ENCODE results near the gene TXNDC8.
"Not testable (repeated sequence)": the region's sequence is repeated elsewhere in the genome, so short reads cannot be mapped to it uniquely, and the experiment has no call there.

The TXNDC8 gene

DNA sequence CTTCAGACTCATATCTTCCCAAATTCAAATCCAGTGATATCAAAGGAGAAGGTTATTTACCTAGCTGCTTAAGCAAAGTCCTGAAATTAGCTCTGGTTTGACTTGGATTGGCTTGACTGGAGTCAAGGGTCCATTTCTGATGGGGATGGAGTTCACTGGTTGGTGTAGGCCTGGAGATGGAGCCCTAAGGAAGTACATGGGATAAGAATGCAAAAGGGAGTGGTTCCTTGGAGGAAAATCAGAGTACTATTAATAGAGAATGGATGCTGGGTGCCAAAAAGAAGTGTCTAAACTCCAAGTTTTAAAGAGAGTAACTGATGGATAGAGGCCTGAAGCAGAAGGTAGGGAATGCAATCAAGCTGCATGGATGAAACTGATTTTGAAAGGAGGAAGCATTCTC is 13.8 kb downstream of the TXNDC8 start:
- no peak for DNase-seq

DNA sequence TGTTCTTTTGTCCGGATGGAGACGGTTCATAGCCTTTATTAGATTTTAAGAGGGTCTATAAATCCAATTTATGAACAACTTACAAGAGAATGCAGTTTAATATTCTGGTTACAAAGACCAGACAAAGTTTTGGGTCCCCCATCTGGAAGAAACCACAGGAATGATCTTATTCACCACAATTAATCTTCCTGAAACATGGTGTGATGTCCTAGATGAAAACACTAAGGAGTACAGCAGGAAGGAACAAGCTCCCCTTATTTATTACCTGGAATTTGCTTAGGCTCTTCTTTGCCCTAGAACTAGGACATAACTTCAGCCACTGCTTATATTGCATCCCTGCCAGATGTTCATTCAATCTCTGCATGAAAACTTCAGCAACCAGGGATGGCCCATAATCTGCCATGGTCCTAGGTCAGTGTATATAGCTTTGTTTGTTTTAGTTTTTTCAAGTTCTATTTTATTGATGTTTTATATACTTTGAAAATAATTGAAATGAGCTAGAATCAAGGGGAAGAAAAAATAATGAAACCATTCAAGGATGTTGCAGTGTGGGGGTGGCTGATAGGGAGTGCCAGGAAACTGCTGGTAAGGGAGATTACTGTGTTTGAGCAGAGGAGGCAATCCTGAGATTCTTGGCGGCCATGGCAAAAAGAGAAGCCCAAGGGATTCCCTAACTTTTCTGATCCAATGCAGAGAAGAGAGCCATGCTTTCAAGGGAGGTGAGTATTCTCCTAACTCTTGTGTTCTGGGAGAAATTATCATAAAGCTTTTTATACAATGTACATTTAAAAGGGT is 16.8 kb downstream of the TXNDC8 start:
- DNase-seq: no peak

DNA sequence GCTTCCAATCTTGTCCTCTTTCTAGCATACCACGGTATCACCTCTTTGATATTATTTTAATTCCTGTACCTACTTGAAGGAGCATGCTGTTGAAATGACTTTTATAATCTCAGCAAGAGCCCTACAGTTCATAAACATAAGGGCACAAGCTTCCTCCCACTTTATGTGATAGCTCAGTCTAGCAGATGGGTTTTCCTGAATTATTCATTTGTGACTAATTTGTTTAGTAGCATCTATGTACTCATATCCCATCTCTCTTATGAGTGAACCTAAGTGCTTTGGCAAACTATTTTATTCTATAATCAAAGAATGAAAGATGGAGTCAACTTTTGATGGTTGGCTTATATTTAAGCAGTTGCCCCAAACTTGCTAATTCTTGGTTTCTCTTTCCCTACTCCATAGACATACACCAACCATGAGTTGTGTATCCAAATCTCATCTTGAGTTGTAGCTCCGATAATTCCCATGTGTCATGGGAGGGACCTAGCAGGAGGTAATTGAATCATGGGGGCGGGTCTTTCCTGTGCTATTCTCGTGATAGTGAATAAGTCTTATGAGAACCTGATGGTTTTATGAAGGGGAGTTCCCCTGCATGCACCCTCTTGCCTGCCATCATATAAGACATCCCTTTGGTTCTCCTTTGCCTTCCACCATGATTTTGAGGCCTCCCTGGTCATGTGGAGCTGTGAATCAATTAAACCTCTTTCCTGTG is 17.7 kb downstream of the TXNDC8 start:
- no peak for DNase-seq

DNA sequence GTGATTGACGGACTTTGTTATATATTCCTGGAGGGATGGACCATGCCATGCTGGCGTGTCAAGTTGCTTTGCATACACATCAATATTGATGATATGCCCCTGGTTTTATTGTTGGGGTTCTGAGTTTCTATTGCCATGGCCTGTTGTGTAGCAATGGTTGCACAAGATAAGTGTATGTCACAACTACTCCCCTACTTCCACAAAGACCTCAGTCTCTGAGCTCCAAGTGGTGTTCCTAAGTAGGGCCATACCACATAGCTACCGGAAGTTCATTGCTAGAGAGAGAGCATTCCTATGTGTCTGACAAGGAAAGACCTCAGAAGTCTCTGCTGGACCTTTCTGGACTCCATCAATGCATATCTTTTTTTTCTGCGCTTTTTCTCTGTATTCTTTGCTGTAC is 19.8 kb downstream of the TXNDC8 start:
- DNase-seq: no peak

DNA sequence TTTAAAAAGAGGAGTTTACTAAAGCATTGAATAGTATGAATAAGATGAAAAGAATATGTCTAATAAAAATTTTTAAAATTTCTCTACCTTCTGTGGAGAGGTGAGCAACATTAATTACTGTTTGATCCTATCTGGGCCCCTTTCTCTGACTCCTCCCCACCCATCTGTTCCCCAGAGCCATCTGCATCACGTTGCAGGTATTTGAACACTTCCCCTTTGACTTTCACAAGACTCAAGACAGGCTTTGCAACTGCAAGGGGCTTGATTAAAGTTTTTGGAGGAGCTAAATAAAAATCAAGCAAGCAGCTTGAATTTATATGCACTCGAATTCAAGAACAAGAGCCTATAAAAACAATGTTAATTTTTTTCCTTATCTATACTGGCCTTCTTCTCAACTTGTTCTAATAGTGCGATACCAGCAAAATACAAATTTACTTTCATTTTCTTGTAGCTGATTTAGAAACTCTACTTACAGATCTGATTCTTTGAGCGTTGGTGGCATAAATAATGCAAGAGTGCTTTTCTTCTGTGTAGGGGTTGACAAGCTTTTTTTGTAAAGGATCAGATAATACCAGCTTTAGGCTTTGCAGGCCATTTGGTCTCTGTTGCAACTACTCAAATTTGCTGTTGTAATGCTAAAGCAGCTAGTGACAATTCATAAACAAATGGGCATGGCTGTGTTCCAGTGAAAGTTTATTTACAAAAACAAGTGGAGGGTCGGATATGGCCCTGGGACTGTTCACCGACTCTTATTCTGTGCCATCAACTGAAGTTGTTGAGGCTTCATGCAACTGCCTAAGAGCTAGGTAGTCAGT is 21.2 kb downstream of the TXNDC8 start:
- no peak for DNase-seq

DNA sequence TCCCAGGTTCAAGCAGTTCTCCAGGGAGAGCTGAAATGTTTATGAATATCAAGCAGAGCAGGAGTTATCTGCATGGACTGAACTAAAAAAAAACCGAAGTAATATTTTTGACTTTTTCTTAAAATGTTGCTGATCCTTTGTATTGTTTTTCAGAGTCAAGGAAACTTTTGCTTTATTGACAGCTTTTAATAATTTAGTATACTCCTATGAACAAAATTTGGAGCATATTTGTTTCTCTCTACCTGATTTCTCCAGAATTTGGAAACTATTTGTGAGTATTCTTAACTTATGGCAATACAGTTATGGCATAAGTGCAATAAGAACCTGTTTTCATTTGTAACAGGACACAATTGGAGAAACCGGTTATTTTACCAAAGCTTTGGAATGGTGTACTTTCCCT is 25.7 kb downstream of the TXNDC8 start:
- DNase-seq: not testable (repeated sequence)

DNA sequence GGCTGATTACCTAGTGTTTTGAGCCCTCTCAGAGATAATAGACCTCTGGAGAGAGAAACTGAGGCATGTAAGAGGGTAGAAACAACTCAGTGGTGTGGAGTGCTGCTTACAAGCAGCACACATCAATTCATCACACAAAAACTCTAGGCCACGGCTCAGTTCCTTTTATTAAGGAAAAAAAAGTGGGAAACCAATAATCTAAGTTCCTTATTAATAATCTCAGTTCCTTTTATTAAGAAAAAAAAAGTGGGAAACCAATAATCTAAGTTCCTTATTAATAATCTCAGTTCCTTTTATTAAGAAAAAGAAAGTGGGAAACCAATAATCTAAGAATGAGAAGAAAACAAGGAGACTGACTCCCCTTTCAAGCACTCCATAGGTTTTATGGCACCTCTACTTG is 28.0 kb downstream of the TXNDC8 start:
- DNase-seq: no peak

DNA sequence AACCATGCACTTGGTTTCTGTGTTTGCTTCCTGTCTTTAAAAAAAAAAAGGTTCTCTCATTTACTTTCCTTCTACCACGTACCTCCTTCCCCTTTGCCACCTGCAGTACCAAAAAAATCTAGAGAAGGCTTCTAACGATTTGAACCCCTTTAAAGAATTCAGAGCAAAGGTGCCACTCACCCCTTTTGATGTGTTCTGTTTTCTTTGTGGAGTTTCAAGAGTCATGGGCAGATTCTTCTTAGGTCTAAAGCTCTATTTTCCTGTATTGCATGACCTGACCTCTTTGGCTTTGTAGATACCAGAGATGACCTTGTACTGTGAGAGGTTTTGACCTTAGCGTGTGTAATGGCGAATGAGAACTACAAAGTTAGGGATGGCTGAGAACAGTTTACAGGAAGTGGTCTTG is 29.0 kb downstream of the TXNDC8 start:
- DNase-seq: no peak

DNA sequence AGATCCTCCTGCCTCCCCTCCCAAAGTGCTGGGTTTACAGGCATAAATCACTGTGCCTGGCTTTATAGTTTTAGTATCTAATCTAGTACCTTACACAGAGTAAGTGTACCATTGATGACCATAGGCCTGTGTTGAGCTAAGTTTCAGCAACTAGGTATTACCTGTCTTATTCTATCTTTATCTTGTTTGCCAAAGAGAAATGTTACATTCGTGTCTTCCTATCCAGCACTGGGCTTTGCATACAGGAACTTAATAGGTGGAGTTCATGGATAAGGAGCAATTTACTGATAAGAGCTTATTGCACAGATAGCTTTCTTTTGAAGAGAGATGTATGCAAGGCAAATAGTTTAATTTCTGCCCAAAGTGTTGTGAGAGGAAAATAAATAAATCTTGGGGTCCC is 30.5 kb downstream of the TXNDC8 start:
- no peak for DNase-seq

DNA sequence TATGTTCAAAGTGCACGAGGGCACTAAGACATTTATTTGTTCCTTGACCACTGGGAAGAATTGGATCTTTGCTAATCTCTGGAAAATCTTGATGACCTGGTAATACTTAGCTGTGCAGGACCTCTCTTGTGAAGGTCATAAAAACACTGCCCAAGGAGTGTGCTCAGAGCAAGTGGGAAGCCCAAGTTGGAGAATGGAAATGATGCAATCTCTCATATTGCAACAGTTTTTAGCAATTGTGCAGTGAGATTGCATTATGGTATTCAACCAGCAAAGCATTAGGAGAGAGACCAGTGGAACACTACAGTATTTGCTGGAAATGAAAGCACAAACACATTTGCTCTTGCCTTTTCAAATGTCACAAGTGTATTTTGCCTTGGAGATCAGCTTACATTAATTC is 34.5 kb downstream of the TXNDC8 start:
- no peak for DNase-seq

DNA sequence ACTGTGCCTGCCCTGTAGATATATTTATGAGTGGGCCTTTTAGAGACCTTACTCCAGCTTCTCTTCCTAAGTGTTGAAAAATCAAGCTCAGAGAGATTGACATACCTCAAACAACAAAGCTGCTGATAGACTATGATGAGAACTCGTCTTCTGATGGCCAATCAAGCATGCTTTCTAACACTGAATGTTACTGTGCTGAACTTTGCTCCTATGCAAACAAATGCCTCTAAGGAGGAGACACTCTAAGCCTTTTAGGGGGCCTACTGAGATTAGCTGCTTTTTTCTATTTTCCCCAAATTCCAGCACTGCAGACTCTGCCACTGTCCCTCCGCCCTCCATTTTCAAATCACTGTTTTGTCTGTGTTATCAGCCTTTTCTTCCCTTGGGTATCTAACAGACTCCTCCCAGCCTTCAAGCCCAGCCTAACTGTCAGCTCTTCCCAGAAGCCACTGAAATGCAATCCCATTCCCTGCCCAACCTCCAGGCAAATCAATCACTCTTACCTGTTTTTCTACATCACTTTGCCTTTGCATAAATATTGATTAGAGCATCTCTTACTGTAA is 39.5 kb downstream of the TXNDC8 start:
- no peak for DNase-seq

DNA sequence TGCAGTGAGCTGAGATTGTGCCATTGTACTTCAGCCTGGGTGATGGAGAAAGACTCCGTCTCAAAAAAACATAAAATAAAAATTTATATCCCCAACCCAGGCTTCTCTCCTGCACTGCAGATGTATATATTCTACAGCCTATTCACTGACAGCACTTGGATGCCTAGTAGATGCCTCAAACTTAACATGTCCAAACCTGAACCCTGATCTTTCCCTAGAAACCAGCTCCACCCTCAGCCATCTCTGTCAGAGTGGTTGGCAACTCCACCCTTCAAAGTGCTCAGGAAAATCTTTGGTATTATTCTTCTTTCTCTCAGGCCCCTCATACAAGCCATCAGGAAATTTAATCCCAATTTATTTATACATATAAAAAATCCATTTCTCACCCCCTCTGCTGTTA is 44.4 kb downstream of the TXNDC8 start:
- DNase-seq: no peak

DNA sequence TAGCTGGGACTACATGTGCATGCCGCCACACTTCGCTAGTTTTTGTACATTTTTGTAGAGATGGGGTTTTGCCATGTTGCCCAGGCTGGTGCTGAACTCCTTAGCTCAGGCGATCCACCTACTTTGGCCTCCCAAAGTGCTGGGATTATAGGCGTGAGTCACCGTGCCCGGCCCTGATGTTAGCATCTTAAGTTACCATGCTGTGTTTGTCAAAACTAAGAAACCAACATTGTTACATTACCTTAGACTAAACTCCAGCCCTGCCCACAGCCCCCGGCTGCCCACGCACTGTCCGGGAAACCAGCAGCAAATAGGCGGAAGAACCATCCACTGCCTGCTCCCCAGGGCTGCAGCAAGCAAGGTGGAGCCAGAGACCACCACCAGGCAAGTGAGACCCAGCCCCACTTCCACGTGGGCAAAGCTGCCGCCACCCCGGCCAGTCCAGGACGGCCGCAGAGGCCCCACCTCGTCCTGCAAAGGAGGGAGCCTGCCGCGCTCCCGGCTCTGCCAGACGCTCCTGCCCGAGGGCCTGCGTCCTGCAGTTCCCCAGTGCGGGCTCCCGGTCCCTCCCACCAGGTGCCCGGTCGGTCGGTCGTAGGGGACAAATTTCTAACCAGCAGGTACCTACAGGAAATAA is 45.6 kb downstream of the TXNDC8 start:
- no peak for DNase-seq

DNA sequence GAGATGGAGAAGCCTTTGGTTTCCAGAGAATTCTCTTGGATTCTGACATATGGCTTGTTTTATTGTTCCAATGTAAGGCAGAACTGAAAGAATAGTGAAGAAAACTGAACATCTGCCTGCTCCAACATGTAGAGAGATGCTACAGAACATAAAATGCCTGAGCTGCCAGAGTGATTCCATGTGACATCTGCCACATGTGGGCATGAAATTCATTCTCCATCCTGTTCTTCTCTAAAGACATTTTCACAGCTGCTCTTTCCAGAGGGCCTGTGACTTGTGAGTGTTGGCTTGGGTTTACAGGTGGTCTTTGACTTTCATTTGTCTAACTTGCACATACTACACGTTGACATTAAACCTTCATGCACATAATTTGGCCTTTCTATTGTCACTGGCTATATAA is 47.7 kb downstream of the TXNDC8 start:
- DNase-seq: no peak

DNA sequence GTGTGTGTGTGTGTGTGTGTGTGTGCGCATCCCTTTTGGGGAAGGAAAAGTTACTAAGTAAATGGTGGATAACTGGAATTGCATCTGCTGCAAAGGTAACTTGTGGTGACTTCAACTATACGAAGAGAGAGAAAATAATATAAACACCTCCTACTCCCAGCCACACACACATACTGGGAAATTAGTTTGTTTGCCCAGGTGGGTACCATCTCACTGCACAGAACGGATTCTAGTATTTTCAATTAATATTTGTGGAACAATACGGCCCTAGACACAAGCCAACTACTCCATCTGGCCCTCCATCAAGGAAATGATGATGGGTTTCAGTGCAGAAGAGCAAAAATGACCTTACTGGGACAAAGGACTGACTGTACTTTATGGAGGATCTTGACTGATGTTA is 49.2 kb downstream of the TXNDC8 start:
- DNase-seq: no peak

DNA sequence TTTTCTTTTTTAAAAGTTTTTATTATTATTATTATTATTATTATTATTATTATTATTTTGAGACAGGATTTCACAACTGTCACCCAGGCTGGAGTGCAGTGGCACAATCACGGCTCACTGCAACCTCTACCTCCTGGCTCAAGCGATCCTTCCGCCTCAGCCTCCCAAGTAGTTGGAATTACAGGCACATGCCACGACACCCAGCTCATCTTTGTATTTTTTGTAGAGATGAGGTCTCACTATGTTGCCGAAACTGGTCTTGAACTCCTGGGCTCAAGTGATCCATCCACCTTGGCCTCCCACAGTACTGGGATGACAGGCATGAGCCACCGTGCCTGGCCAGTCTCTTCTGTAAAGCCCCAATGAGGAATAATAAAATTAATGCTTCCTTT is 50.4 kb downstream of the TXNDC8 start:
- DNase-seq: no peak

DNA sequence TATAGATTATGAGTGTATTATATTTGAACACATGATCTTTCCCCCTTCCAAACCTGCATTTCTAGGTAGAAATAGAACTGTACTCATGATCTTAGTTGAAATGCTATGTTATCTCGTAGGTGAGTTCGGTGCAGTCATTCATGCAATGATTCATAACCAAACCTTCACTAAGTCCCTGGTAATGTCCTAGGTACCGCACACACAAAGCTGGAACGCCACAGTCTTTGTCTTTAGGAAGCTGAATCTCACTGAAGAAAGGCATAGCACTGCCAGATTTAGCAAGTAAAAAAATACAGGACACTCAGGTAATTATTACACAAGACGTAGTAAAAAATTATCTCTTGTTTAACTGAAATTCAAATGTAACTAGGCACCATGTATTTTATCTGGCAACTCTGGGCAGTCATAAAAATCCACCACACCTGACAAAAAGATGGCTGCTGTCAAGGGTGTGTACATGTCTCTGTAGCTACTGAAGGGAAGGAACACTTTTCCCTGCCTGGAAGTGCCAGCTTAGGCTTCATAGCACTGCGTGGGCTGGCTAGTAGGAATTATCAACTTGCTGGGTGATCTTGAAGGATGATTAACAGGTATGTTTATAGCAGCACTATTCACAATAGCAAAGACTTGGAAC is 53.3 kb downstream of the TXNDC8 start:
- DNase-seq: no peak

DNA sequence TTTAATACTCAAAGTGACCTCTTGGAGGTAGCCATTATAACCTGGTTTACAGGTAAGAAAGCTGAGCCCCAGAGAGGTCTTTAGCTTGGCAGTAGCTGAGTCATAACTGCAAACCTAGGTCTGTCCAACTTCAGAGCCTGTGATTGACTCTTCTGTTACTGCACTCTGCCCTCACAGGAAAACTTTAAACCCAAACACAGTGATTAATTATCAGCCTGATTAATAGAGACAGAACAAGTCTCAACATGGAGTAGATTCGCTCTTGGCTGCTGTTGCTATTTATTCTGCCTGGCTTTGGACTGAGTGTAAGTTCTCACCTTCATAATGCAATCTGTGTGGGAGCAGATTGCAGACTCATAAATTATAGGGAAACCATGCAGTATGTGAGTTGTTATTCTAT is 53.9 kb downstream of the TXNDC8 start:
- no peak for DNase-seq

DNA sequence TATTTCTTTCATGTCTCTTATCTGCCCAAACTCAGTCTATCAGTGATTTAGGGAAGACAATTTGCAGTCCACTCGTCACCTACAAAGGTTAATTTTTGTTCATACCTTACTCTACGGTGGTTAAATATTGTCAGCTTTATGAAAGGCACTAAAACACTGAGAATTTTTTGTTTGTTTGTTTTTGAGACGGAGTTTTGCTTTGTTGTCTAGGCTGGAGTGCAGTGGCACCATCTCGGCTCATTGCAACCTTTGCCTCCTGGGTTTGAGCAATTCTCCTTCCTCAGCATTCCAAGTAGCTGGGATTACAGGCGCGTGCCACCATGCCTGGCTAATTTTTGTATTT is 55.0 kb downstream of the TXNDC8 start:
- no peak for DNase-seq

DNA sequence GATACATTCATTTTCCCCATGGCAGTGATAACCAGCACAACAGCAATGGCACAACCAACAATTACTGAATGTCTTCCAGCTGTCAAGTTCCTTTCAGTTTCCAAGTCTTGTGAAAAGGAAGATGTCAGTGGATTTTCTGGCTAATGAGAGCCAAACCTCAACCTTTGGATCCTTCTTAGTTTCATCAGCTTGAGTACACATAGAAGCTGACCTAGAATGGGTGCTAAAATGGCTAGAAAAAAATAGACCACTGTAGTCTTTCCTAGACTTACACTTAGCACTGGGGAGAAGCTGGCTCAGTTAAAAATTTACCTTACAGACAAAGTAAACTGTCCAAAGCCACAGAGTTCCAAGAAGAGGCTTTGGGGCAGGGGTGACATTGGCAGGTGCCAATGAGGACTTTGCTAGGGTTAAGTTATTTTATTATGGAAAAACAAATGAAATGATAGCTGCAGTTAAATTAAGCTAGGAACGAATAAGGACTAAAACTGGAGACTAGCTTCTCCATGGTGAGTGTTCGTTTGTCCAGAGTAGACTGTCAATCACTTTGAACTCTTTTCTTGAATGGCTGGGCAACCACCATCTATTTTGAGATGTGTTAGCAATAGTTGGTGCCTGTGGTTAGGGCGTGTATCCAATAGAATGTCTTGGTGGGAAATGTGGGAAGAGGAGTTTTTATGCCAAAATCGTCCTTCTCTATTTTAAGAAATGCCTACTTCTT is 55.5 kb downstream of the TXNDC8 start:
- no peak for DNase-seq

DNA sequence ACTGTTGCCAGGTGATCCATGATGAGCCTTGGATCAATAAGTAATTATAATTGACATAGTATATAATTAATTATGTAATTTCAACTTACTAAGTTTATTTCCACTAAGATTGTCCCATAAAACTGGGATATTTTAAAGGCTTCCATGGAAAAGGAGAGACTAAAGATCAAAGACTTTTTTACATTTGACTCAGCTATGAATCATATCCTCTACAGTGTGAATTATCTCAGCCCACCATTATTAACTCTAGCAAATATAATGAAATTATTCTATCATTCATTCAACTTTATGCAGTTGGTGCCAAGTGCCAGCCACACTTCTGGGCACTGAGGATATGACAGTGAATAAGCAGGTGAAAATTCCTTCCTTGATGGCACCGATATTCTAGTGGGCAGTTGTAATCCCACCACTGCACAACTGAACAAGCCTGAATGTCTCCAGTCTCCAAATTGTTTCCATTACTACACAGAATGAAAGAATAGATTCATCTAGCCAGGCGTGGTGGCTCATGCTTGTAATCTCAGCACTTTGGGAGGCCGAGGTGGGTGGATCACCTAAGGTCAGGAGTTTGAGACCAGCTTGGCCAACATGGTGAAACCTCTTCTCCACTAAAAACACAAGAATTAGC is 59.5 kb downstream of the TXNDC8 start:
- no peak for DNase-seq
